ENCODE results near the gene CDK5RAP2. TPM values are rescaled to one million over a fixed set of nuclear protein-coding genes. Genes with fewer than 3 reads are reported as not detected.

Gene CDK5RAP2
- total RNA-seq, 1 experiment from 2014 or later = 44.8 TPM

GRCh38 chr9:120385606-120386389 lies 194.2 kb downstream of the CDK5RAP2 start:
- no peak for DNase-seq (ENCODE audit: low read depth)

- DNase-seq (ENCODE audit: low read depth) = no peak
Observed at GRCh38 chr9:120384925-120385272, 195.1 kb downstream of the CDK5RAP2 start.

DNA sequence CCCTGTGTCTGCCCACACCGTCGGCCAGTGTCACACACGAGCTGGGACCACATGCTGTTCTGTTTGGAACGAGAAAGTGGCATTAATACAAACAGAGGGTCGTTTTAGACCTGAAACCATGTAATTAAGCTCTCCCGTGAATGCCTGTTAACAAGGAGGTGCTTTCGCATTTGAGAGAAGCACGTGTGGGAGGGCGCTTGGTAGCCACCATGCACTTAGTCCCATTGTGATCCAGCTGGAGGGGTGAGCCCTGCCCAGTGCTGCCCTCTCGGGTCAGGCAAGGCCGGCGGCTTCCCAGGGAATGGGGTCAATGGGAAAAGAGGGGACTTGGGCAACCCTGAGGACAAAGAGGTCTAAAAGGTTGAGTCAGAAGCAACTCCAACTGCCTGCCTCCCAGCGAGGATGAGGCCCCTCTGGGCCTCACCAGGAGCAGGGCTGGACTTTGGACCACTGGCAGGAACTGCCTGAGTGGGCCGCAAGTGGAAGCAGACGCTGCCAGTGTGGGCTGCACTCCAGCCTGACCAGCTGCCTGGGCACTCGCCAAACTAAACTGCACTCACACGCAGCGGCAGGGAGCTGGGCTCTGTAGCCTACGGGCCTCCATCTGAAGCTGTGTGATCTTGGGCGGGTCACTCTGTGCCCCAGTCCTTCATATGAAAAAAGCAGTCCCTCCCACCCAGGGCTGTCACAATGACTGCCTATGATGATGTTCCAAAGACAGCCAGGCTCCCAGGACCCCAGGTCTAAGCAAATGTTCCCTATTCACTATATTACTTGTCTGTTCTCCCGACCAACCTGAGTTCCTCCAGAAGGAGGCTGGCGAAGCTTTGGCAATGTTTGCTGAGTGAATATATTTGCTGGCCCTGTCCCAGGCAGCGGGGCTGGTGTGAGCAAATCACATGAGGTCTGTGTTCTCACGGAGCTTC lies 195.7 kb downstream of the CDK5RAP2 start:
- DNase-seq (ENCODE audit: low read depth) = peak; percentile 76

DNA sequence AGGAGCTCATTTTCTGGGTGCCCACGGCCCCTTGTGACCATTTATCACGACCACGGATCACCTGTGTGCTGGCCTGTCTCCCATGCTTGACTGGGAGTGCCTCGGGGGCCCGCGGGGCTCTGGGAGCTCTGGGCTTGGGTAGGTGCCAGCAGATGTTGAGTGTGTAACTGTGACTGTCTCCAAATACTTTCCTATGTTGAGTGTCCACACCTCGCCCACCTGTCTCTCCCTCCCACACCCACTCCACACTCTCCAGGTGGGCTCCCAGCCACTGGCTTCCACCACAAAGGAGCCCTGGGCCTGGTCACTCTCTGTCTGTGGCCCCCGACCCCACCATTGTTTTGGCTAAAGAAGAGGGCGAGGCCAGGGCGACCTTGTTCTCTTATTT lies 196.4 kb downstream of the CDK5RAP2 start:
- no peak for DNase-seq (ENCODE audit: low read depth)

DNA sequence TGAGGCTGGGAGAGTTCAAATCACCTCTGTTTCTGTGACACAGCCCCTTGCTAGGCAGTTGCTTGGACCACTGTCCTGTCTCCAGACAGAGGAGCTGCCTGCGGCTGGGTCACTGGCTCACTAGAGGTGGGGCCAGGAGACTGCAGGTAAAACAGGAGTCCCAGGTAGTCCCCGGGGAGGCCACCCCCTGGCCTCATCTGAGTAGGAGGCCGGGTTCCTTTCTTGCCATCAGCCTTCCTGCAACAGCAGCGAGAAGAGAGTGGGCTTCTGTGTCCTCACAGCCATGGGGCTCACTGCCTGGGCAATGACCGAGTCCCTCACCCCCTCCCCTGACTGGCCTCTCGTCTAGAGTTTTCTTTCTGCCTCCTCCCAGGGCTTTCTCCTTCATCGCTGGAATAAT lies 197.5 kb downstream of the CDK5RAP2 start:
- no peak for DNase-seq (ENCODE audit: low read depth)

GRCh38 chr9:120381839-120382238 lies 198.1 kb downstream of the CDK5RAP2 start:
- no peak for DNase-seq (ENCODE audit: low read depth)

- DNase-seq (ENCODE audit: low read depth) = no peak
Observed at GRCh38 chr9:120379611-120380010, 200.4 kb downstream of the CDK5RAP2 start.

GRCh38 chr9:120378680-120379079 lies 201.3 kb downstream of the CDK5RAP2 start:
- no peak for DNase-seq (ENCODE audit: low read depth)

GRCh38 chr9:120377268-120378159 lies 202.5 kb downstream of the CDK5RAP2 start:
- no peak for DNase-seq (ENCODE audit: low read depth)

- DNase-seq (ENCODE audit: low read depth) = no peak
Observed at GRCh38 chr9:120376101-120376500, 203.9 kb downstream of the CDK5RAP2 start.

- no peak for DNase-seq (ENCODE audit: low read depth)
Observed at GRCh38 chr9:120375316-120375715, 204.7 kb downstream of the CDK5RAP2 start.

DNA sequence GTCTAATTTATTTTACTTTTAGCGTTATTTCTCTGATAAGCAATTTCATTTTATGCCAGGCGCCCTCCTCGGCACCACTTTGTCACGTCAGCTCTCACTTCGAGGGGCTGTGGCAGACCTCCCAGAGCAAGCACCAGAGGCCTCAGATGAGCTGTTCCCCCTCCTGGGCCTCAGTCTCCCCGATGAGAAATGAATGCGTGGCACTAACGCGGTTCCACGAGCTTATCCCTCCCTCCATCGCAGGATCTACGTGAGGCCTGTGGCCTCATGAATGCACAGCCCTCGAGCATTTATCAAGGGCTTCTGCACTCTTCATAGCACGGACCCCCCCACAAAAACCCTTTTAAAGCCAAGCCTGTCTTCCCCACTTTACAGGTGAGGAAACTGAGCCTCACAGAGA lies 205.2 kb downstream of the CDK5RAP2 start:
- DNase-seq (ENCODE audit: low read depth) = no peak

GRCh38 chr9:120374239-120374638 lies 205.7 kb downstream of the CDK5RAP2 start:
- no peak for DNase-seq (ENCODE audit: low read depth)

DNA sequence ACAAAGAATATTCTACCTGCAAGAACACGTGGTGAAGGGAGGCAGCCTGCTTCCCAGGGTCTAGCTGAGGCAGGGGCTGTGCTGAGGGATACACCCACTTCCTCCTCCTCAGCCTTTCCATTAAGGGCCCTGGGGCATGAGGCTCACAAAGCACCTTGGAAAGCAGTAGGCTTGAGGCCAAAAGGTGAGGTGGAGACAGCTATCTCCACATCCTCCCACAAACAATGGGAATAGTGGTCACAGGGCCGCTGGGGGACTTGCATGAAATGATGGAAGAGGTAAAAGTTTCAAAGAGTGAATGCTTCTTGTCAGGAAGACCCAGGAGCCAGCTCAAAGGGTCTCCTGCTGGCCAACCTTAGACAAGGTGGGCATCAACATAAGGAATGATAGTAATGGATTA lies 207.9 kb downstream of the CDK5RAP2 start:
- no peak for DNase-seq (ENCODE audit: low read depth)

GRCh38 chr9:120369608-120370220 lies 210.3 kb downstream of the CDK5RAP2 start:
- peak; percentile 31 for DNase-seq (ENCODE audit: low read depth)

GRCh38 chr9:120368799-120369198 lies 211.2 kb downstream of the CDK5RAP2 start:
- DNase-seq (ENCODE audit: low read depth) = no peak

DNA sequence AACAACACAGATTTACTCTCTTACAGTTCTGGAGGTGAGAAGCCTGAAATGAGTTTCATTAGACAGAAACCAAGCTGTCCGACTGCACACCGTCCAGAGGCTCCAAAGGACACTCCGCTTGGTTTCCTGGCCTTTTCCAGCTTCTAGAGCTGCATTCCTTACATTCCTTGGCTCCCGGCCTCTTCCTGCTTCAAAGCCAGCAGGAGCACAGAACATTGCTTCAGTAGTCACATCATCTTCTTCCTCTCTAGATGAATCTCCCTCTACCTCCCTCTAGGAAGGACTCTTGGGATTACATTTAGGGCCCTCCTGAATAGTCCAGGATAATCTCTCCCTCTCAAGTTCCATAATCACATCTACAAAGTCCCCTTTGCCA lies 213.3 kb downstream of the CDK5RAP2 start:
- DNase-seq (ENCODE audit: low read depth) = peak; percentile 85

DNA sequence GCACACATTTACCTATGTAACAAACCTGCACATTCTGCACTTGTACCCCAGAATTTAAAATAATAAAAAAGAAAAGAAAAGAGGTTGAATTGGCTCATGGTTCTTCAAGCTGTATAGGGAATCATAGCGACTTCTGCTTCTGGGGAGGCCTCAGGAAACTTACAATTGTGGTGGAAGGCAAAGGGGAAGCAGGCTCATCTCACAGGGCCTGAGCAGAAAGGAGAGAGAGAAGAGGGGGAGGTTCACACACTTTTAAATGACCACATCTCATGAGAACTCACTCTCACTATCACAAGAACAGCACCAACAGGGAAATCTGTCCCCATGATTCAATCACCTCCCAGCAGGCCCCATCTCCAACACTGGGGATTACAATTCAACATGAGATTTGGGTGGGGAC lies 214.6 kb downstream of the CDK5RAP2 start:
- no peak for DNase-seq (ENCODE audit: low read depth)

GRCh38 chr9:120363697-120364096 lies 216.3 kb downstream of the CDK5RAP2 start:
- DNase-seq (ENCODE audit: low read depth) = no peak

- peak; percentile 19 for DNase-seq (ENCODE audit: low read depth)
Observed at GRCh38 chr9:120362446-120362845, 217.5 kb downstream of the CDK5RAP2 start.

- DNase-seq (ENCODE audit: low read depth) = no peak
Observed at GRCh38 chr9:120361551-120361950, 218.4 kb downstream of the CDK5RAP2 start.
